ENCODE data around the gene HNRNPF.

Gene HNRNPF

GRCh38 chr10:43354879-43355380 lies 54.1 kb downstream of the HNRNPF start:
- DNase-seq (ENCODE audit: low read depth), result no peak
- no peak for TF ChIP-seq CTCF (IDR thresholded peaks at IDR 0.05; ENCODE audit: low read depth, low read length)
- TF ChIP-seq, protein P1, sequence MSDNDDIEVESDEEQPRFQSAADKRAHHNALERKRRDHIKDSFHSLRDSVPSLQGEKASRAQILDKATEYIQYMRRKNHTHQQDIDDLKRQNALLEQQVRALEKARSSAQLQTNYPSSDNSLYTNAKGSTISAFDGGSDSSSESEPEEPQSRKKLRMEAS (IDR thresholded peaks at IDR 0.05; ENCODE audit: low read depth, low read length), result no peak
- no peak for TF ChIP-seq POLR2A (IDR thresholded peaks at IDR 0.05; ENCODE audit: extremely low read depth, insufficient read length)
- TF ChIP-seq MYC (IDR thresholded peaks at IDR 0.05; ENCODE audit: low read depth, low read length), result no peak

GRCh38 chr10:43354330-43354635 lies 54.7 kb downstream of the HNRNPF start:
- no peak overlapping the region for H3K4me3 ChIP-seq (ENCODE audit: low read depth, low read length)
- TF ChIP-seq MYC (IDR thresholded peaks at IDR 0.05; ENCODE audit: low read depth, low read length), result no peak
- TF ChIP-seq, protein P1 (IDR thresholded peaks at IDR 0.05; ENCODE audit: low read depth, low read length), result no peak
- no peak for TF ChIP-seq CTCF (IDR thresholded peaks at IDR 0.05; ENCODE audit: low read depth, low read length)
- no peak for TF ChIP-seq POLR2A (IDR thresholded peaks at IDR 0.05; ENCODE audit: extremely low read depth, insufficient read length)
- DNase-seq (ENCODE audit: low read depth), result no peak

More at GRCh38 chr10:43354879-43355380, 54.1 kb downstream of the HNRNPF start:
- no peak overlapping the region for H3K4me3 ChIP-seq (ENCODE audit: low read depth, low read length)

- TF ChIP-seq MYC (IDR thresholded peaks at IDR 0.05; ENCODE audit: low read depth, low read length) (no peak), POLR2A (IDR thresholded peaks at IDR 0.05; ENCODE audit: extremely low read depth, insufficient read length) (no peak), CTCF (IDR thresholded peaks at IDR 0.05; ENCODE audit: low read depth, low read length) (no peak)
- TF ChIP-seq, protein P1 (IDR thresholded peaks at IDR 0.05; ENCODE audit: low read depth, low read length), result no peak
- no peak for DNase-seq (ENCODE audit: low read depth)
- H3K4me3 ChIP-seq (ENCODE audit: low read depth, low read length), result no peak overlapping the region
These were observed 55.3 kb downstream of the HNRNPF start for GRCh38 chr10:43353495-43354329.

- H3K4me3 ChIP-seq (ENCODE audit: low read depth, low read length), result no peak overlapping the region
- TF ChIP-seq POLR2A (IDR thresholded peaks at IDR 0.05; ENCODE audit: extremely low read depth, insufficient read length) (no peak), CTCF (IDR thresholded peaks at IDR 0.05; ENCODE audit: low read depth, low read length) (no peak), MYC (IDR thresholded peaks at IDR 0.05; ENCODE audit: low read depth, low read length) (no peak)
- TF ChIP-seq, protein P1 (IDR thresholded peaks at IDR 0.05; ENCODE audit: low read depth, low read length), result no peak
- DNase-seq (ENCODE audit: low read depth), result no peak
These were observed 56.0 kb downstream of the HNRNPF start for GRCh38 chr10:43352951-43353350.

DNA sequence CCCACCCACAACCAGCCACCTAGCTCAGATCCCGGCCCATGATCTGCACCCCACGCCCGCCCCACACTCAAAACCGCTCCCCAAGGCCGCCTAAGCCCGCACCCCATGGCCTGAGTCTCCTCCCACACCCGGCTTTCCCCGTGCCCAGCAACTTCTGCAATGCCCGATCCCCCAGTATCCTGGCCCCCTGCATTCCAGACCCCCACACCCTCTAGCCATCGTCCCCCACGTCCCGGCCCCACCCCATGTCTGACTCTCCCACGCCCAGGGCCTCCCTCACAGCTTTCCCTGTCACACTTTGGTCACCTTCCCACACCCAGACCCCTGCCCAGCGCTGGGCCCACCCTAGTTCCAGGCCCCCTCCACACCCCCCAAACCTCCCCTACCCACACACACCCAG lies 57.7 kb downstream of the HNRNPF start:
- TF ChIP-seq MYC (IDR thresholded peaks at IDR 0.05; ENCODE audit: low read depth, low read length) (no peak), CTCF (IDR thresholded peaks at IDR 0.05; ENCODE audit: low read depth, low read length) (no peak), POLR2A (IDR thresholded peaks at IDR 0.05; ENCODE audit: extremely low read depth, insufficient read length) (no peak)
- TF ChIP-seq, protein P1 (IDR thresholded peaks at IDR 0.05; ENCODE audit: low read depth, low read length), result no peak
- no peak overlapping the region for H3K4me3 ChIP-seq (ENCODE audit: low read depth, low read length)
- DNase-seq (ENCODE audit: low read depth), result no peak
